ENCODE results near the gene SOX15.

The SOX15 gene

GRCh38 chr17:7577327-7578199 lies 12.3 kb downstream of the SOX15 start:
- no peak for DNase-seq (ENCODE audit: low read depth in 2 of 2)

- no peak for DNase-seq (ENCODE audit: low read depth in 2 of 2)
Measured at GRCh38 chr17:7576432-7576937, 13.4 kb downstream of the SOX15 start.

GRCh38 chr17:7575959-7576358 lies 13.9 kb downstream of the SOX15 start:
- DNase-seq (ENCODE audit: low read depth in 2 of 2), result no peak

GRCh38 chr17:7575481-7575883 lies 14.4 kb downstream of the SOX15 start:
- no peak for DNase-seq (ENCODE audit: low read depth in 2 of 2)

- no peak for DNase-seq (ENCODE audit: low read depth in 2 of 2)
Measured at GRCh38 chr17:7574176-7574953, 15.5 kb downstream of the SOX15 start.

- peak; percentile 79 to 84 for DNase-seq (ENCODE audit: low read depth in 2 of 2)
Measured at GRCh38 chr17:7573324-7574080, 16.4 kb downstream of the SOX15 start.

GRCh38 chr17:7572588-7573323 lies 17.1 kb downstream of the SOX15 start:
- peak; percentile 99 to 100 for DNase-seq (ENCODE audit: low read depth in 2 of 2)

- DNase-seq (ENCODE audit: low read depth in 2 of 2), result no peak
Measured at GRCh38 chr17:7572338-7572587, 17.6 kb downstream of the SOX15 start.

- no peak for DNase-seq (ENCODE audit: low read depth in 2 of 2)
Measured at GRCh38 chr17:7570351-7570750, 19.5 kb downstream of the SOX15 start.

- no peak for DNase-seq (ENCODE audit: low read depth in 2 of 2)
Measured at GRCh38 chr17:7569571-7569970, 20.3 kb downstream of the SOX15 start.

GRCh38 chr17:7563115-7563869 lies 26.6 kb downstream of the SOX15 start:
- no peak for DNase-seq (ENCODE audit: low read depth in 2 of 2)

GRCh38 chr17:7562208-7562605 lies 27.7 kb downstream of the SOX15 start:
- DNase-seq (ENCODE audit: low read depth in 2 of 2), result no peak

- DNase-seq (ENCODE audit: low read depth in 2 of 2), result peak; percentile 83 to 87
Measured at GRCh38 chr17:7561589-7562207, 28.2 kb downstream of the SOX15 start, which contains the start of gene SENP3. Gene SENP3, plus strand, starts transcription at chr17:7561919. Its CDS starts 1,158 bp downstream, at chr17:7563077.

GRCh38 chr17:7561028-7561575 lies 28.8 kb downstream of the SOX15 start:
- peak; percentile 71 to 86 for DNase-seq (ENCODE audit: low read depth in 2 of 2)

GRCh38 chr17:7560172-7561027 lies 29.5 kb downstream of the SOX15 start:
- peak in 1 of 2 experiments; percentile 67 for DNase-seq (ENCODE audit: low read depth in 2 of 2)

GRCh38 chr17:7559320-7560171 lies 30.3 kb downstream of the SOX15 start:
- no peak for DNase-seq (ENCODE audit: low read depth in 2 of 2)

- no peak for DNase-seq (ENCODE audit: low read depth in 2 of 2)
Measured at GRCh38 chr17:7558544-7559319, 31.2 kb downstream of the SOX15 start, which contains the start of gene TNFSF13. Gene TNFSF13, plus strand, starts transcription at chr17:7558750. Its CDS starts 290 bp downstream, at chr17:7559040.
